ENCODE results near the gene PTPN2.
"Not testable (repeated sequence)": the region's sequence is repeated elsewhere in the genome, so short reads cannot be mapped to it uniquely, and the experiment has no call there.

Gene PTPN2

GRCh38 chr18:12825230-12825629 is 58.8 kb downstream of the PTPN2 start:
- no peak for DNase-seq (ENCODE audit: low spot score)

GRCh38 chr18:12823892-12824291 is 60.1 kb downstream of the PTPN2 start:
- DNase-seq (ENCODE audit: low spot score), result no peak

GRCh38 chr18:12821408-12821807 is 62.6 kb downstream of the PTPN2 start:
- DNase-seq (ENCODE audit: low spot score), result no peak

- no peak for DNase-seq (ENCODE audit: low spot score)
Measured at GRCh38 chr18:12820506-12820905, 63.5 kb downstream of the PTPN2 start.

- no peak for DNase-seq (ENCODE audit: low spot score)
Measured at GRCh38 chr18:12819841-12820240, 64.2 kb downstream of the PTPN2 start.

- no peak for DNase-seq (ENCODE audit: low spot score)
Measured at GRCh38 chr18:12819322-12819721, 64.7 kb downstream of the PTPN2 start.

- no peak for DNase-seq (ENCODE audit: low spot score)
Measured at GRCh38 chr18:12818243-12818642, 65.8 kb downstream of the PTPN2 start.

- no peak for DNase-seq (ENCODE audit: low spot score)
Measured at GRCh38 chr18:12816451-12816850, 67.6 kb downstream of the PTPN2 start.

GRCh38 chr18:12811191-12811950 is 72.7 kb downstream of the PTPN2 start:
- no peak for DNase-seq (ENCODE audit: low spot score)

- DNase-seq (ENCODE audit: low spot score), result no peak
Measured at GRCh38 chr18:12803069-12803936, 80.7 kb downstream of the PTPN2 start.

GRCh38 chr18:12802538-12802937 is 81.5 kb downstream of the PTPN2 start:
- no peak for DNase-seq (ENCODE audit: low spot score)

GRCh38 chr18:12796448-12796847 is 87.6 kb downstream of the PTPN2 start:
- DNase-seq (ENCODE audit: low spot score), result no peak

GRCh38 chr18:12791610-12792009 is 92.4 kb downstream of the PTPN2 start:
- no peak for DNase-seq (ENCODE audit: low spot score)

- DNase-seq (ENCODE audit: low spot score), result no peak
Measured at GRCh38 chr18:12786669-12787068, 97.4 kb downstream of the PTPN2 start.

GRCh38 chr18:12783524-12783923 is 100.5 kb downstream of the PTPN2 start:
- no peak for DNase-seq (ENCODE audit: low spot score)

- no peak for DNase-seq (ENCODE audit: low spot score)
Measured at GRCh38 chr18:12782521-12782920, 101.5 kb downstream of the PTPN2 start.

GRCh38 chr18:12779456-12779855 is 104.6 kb downstream of the PTPN2 start:
- no peak for DNase-seq (ENCODE audit: low spot score)

GRCh38 chr18:12779043-12779442 is 105.0 kb downstream of the PTPN2 start:
- no peak for DNase-seq (ENCODE audit: low spot score)

- no peak for DNase-seq (ENCODE audit: low spot score)
Measured at GRCh38 chr18:12777500-12777944, 106.5 kb downstream of the PTPN2 start.

- DNase-seq (ENCODE audit: low spot score), result no peak
Measured at GRCh38 chr18:12776821-12777471, 107.1 kb downstream of the PTPN2 start.

GRCh38 chr18:12776415-12776814 is 107.6 kb downstream of the PTPN2 start:
- not testable (repeated sequence) for DNase-seq (ENCODE audit: low spot score)

GRCh38 chr18:12774982-12775381 is 109.1 kb downstream of the PTPN2 start:
- DNase-seq (ENCODE audit: low spot score), result no peak

- no peak for DNase-seq (ENCODE audit: low spot score)
Measured at GRCh38 chr18:12773369-12773768, 110.7 kb downstream of the PTPN2 start.

All from NAMALWA (cell line).